HPDE6-E6E7 (cell line): Measurements from ENCODE around the gene FAT3.
A peak's percentile ranks its signal among the peaks of the same experiment; 100 is the strongest.

Experiments used
- DNase-seq: peaks from one replicate; pipeline ENCODE4 v3.0.0; 2011; ENCODE audit warnings: missing footprints; ENCODE audit errors: extremely low spot score

FAT3 gene

GRCh38 chr11:92227959-92228935 lies 3.6 kb downstream of the FAT3 start:
- DNase-seq, result no peak

GRCh38 chr11:92236856-92237255 lies 12.2 kb downstream of the FAT3 start:
- no peak for DNase-seq

- DNase-seq, result no peak
Observed at GRCh38 chr11:92240916-92241315, 16.3 kb downstream of the FAT3 start.

GRCh38 chr11:92245700-92246271 lies 21.2 kb downstream of the FAT3 start:
- DNase-seq, result no peak

- no peak for DNase-seq
Observed at GRCh38 chr11:92246630-92247029, 22.0 kb downstream of the FAT3 start.

- no peak for DNase-seq
Observed at GRCh38 chr11:92249156-92249753, 24.6 kb downstream of the FAT3 start.

- DNase-seq, result no peak
Observed at GRCh38 chr11:92251980-92252379, 27.4 kb downstream of the FAT3 start.

- no peak for DNase-seq
Observed at GRCh38 chr11:92253421-92253820, 28.8 kb downstream of the FAT3 start.

- DNase-seq, result no peak
Observed at GRCh38 chr11:92253945-92254344, 29.3 kb downstream of the FAT3 start.

- no peak for DNase-seq
Observed at GRCh38 chr11:92257536-92257935, 32.9 kb downstream of the FAT3 start.

GRCh38 chr11:92259861-92260260 lies 35.2 kb downstream of the FAT3 start:
- DNase-seq, result no peak

GRCh38 chr11:92264350-92264749 lies 39.7 kb downstream of the FAT3 start:
- no peak for DNase-seq

- DNase-seq, result no peak
Observed at GRCh38 chr11:92266806-92267205, 42.2 kb downstream of the FAT3 start.

- no peak for DNase-seq
Observed at GRCh38 chr11:92267278-92267677, 42.7 kb downstream of the FAT3 start.

- DNase-seq, result no peak
Observed at GRCh38 chr11:92267968-92268367, 43.4 kb downstream of the FAT3 start.

- no peak for DNase-seq
Observed at GRCh38 chr11:92268546-92268945, 43.9 kb downstream of the FAT3 start.

GRCh38 chr11:92269021-92269420 lies 44.4 kb downstream of the FAT3 start:
- peak; percentile 15 for DNase-seq

GRCh38 chr11:92269841-92270240 lies 45.2 kb downstream of the FAT3 start:
- no peak for DNase-seq

- no peak for DNase-seq
Observed at GRCh38 chr11:92272651-92273050, 48.0 kb downstream of the FAT3 start.
